SU-DHL-6 (cell line): ENCODE results near the gene ACTA1.

Source experiments
- H2AFZ ChIP-seq: fragments of 200-600 bp; sonication (generic); 2 replicates; pipeline ENCODE4 v1.6.1; 2014; ENCODE audit warnings: low read depth, mild to moderate bottlenecking, moderate library complexity, mixed read lengths, antibody characterized with exemption, low read length; ENCODE audit not compliant: severe bottlenecking
- H3F3A ChIP-seq: fragments of 200-600 bp; shearing (Covaris generic); 2 replicates; pipeline ENCODE4 v1.6.0; 2016; ENCODE audit warnings: antibody characterized with exemption, mild to moderate bottlenecking; ENCODE audit not compliant: insufficient read depth
- H3K27ac ChIP-seq: fragments of 200-600 bp; sonication (generic); 2 replicates; pipeline ENCODE4 v1.5.1; 2016; ENCODE audit warnings: low read depth, mild to moderate bottlenecking, low read length, moderate library complexity, mixed read lengths
- H3K27me3 ChIP-seq: fragments of 200-600 bp; sonication (generic), shearing (Covaris generic); 2 replicates; pipeline ENCODE4 v1.6.0; 2014; ENCODE audit warnings: mild to moderate bottlenecking, low read length
- H3K36me3 ChIP-seq: fragments of 200-600 bp; sonication (generic); 2 replicates; pipeline ENCODE4 v1.6.1; 2014; ENCODE audit warnings: mild to moderate bottlenecking, low read length, mixed read lengths
- H3K4me2 ChIP-seq: fragments of 300-600, 200-600 bp; shearing (Covaris generic), sonication (generic); 2 replicates; pipeline ENCODE4 v1.6.0; 2014; ENCODE audit warnings: low read length, low read depth, mild to moderate bottlenecking; ENCODE audit not compliant: poor library complexity, severe bottlenecking
- H3K4me3 ChIP-seq: fragments of 200-600 bp; sonication (generic); 2 replicates; pipeline ENCODE4 v1.5.1; 2014; ENCODE audit warnings: antibody characterized with exemption, low read length, mild to moderate bottlenecking, mixed read lengths; ENCODE audit not compliant: insufficient read depth, poor library complexity, severe bottlenecking
- H3K79me2 ChIP-seq: fragments of 200-600 bp; sonication (generic); 2 replicates; pipeline ENCODE4 v1.6.1; 2014; ENCODE audit warnings: mild to moderate bottlenecking, low read length, moderate library complexity; ENCODE audit not compliant: insufficient read depth
- H3K9ac ChIP-seq: fragments of 200-600 bp; sonication (generic); 2 replicates; pipeline ENCODE4 v1.7.0; 2014; ENCODE audit warnings: mild to moderate bottlenecking, low read length
- H3K9me2 ChIP-seq: fragments of 200-600 bp; sonication (generic); replicated peaks from 2 replicates; pipeline ENCODE4 v1.6.1; 2014; ENCODE audit warnings: low read length; ENCODE audit not compliant: insufficient read depth
- H3K9me3 ChIP-seq: fragments of 200-600 bp; sonication (generic); 2 replicates; pipeline ENCODE4 v1.6.1; 2014; ENCODE audit warnings: low read length, mixed read lengths; ENCODE audit not compliant: insufficient read depth
- H4K20me1 ChIP-seq: fragments of 200-600 bp; sonication (generic); 2 replicates; pipeline ENCODE4 v1.6.1; 2014; ENCODE audit warnings: low read depth, mild to moderate bottlenecking, antibody characterized with exemption, low read length, moderate library complexity, mixed read lengths
- CTCF ChIP-seq: fragments of 200-600 bp; sonication (generic); IDR thresholded peaks from one replicate; pipeline ENCODE4 v1.5.1; 2017; ENCODE audit warnings: antibody characterized with exemption, mild to moderate bottlenecking, low read length, moderate library complexity; ENCODE audit not compliant: insufficient read depth, poor library complexity, severe bottlenecking
- EZH2phosphoT487 ChIP-seq: fragments of 200-600 bp; sonication (generic), shearing (Covaris generic); conservative IDR thresholded peaks from 2 replicates; pipeline ENCODE4 v1.6.1; 2018; ENCODE audit warnings: mild to moderate bottlenecking, antibody characterized with exemption, low read length, moderate library complexity, mixed read lengths

Gene ACTA1

GRCh38 chr1:229385853-229386456, 47.9 kb downstream of the ACTA1 start:
- Histone ChIP-seq H3F3A (no peaks in the 10 kb centered on the region), H3K4me2 (no peak overlapping the region), H3K27ac (no peak overlapping the region), H3K9me3 (no peaks in the 10 kb centered on the region), H4K20me1 (no peaks in the 10 kb centered on the region), H3K79me2 (no peaks in the 10 kb centered on the region), H2AFZ (no peak overlapping the region), H3K36me3 (no peaks in the 10 kb centered on the region), H3K27me3 (no peaks in the 10 kb centered on the region), H3K9me2 (no peaks in the 10 kb centered on the region), H3K9ac (no peak overlapping the region), H3K4me3 (no peak overlapping the region)
- TF ChIP-seq EZH2phosphoT487 (no peak), CTCF (no peak)

- no peak for TF ChIP-seq CTCF
- no peak for TF ChIP-seq EZH2phosphoT487
- Histone ChIP-seq H3K9ac (no peak overlapping the region), H3K9me3 (no peaks in the 10 kb centered on the region), H3K79me2 (no peaks in the 10 kb centered on the region), H4K20me1 (no peaks in the 10 kb centered on the region), H2AFZ (no peak overlapping the region), H3K4me3 (no peak overlapping the region), H3F3A (no peaks in the 10 kb centered on the region), H3K27ac (no peak overlapping the region), H3K4me2 (no peak overlapping the region), H3K27me3 (no peaks in the 10 kb centered on the region), H3K36me3 (no peaks in the 10 kb centered on the region), H3K9me2 (no peaks in the 10 kb centered on the region)
Observed at GRCh38 chr1:229384822-229385221, 49.1 kb downstream of the ACTA1 start.

GRCh38 chr1:229383961-229384360, 49.9 kb downstream of the ACTA1 start:
- H3F3A ChIP-seq = no peaks in the 10 kb centered on the region
- no peak overlapping the region for H3K27ac ChIP-seq
- no peak overlapping the region for H3K4me2 ChIP-seq
- no peaks in the 10 kb centered on the region for H3K79me2 ChIP-seq
- no peak overlapping the region for H3K9ac ChIP-seq
- no peaks in the 10 kb centered on the region for H3K27me3 ChIP-seq
- H2AFZ ChIP-seq = no peak overlapping the region
- H3K4me3 ChIP-seq = no peak overlapping the region
- H3K9me3 ChIP-seq = no peaks in the 10 kb centered on the region
- no peaks in the 10 kb centered on the region for H4K20me1 ChIP-seq
- H3K36me3 ChIP-seq = no peaks in the 10 kb centered on the region
- H3K9me2 ChIP-seq = no peaks in the 10 kb centered on the region
- no peak for TF ChIP-seq CTCF
- TF ChIP-seq EZH2phosphoT487 = no peak
